ENCODE results near the gene AHRR. TPM values are rescaled to one million over a fixed set of nuclear protein-coding genes. Genes with fewer than 3 reads are reported as not detected.
A peak's percentile ranks its signal among the peaks of the same experiment; 100 is the strongest.

Gene AHRR
- total RNA-seq, 1 donor from 2014 or later = 6.1 TPM

DNA sequence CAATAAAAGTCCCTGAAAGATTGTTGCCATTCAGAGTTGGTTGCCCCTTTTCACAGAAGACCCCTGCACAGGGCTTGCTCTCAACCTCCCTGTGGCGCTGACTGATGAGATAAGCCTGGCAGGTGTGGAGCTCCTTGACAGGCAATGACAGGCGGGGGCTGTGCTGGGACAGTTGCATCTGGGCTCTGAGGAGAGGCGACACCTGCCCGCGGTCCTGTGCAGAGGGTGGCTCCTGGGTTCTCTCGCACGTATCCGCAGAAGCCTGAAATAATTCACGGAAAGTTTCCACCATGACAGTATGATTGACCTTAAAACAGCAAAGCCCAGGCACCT is 101.7 kb downstream of the AHRR start:
- H3K4me3 Mint-ChIP-seq = no peak overlapping the region
- no peaks in the 10 kb centered on the region for H3K36me3 Mint-ChIP-seq (ENCODE audit: low read depth)
- peaks cover 1% of the 10 kb centered on the region for H3K27me3 Mint-ChIP-seq
- no peak for ATAC-seq (ENCODE audit: low read depth)
- ChIA-PET POLR2A (no interaction called here), CTCF (no interaction called here)
- no peaks in the 10 kb centered on the region for H3K9me3 Mint-ChIP-seq
- intact Hi-C loops (cut with micrococcal nuclease) = no loop called here
- H3K27ac Mint-ChIP-seq = no peak overlapping the region
- H3K4me1 Mint-ChIP-seq = peaks cover 16% of the 10 kb centered on the region
- no peak for TF ChIP-seq CTCF (IDR thresholded peaks at IDR 0.05)
- DNase-seq = peak; percentile 10

DNA sequence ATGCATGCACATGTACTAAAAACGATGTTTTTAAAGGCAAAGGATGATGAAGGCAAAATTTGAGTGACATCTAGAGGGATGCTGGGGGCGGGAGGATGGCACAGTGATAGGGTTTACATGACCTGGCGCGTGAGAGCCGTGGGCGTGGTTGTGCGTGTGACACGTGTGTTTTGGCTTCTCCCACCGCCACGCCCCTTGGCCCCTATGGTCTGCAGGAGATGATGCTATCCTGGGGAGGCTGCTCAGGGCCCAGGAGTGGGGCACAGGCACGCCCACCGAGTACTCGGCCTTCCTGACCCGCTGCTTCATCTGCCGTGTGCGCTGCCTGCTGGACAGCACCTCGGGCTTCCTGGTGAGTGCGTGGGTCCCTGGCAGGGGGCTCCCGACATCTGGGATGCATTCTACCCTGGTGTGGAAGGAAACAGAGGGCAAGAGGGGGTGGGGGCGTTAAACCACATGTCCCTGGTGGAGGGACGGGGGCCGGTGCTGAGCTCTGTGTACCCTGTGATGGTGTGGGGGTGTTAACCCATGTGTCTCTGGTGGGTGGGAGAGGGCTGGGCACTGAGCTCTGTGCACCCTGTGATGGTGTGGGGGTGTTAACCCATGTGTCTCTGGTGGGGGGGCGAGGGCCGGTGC is 102.2 kb downstream of the AHRR start:
- Mint-ChIP-seq H3K9me3 (no peaks in the 10 kb centered on the region), H3K4me1 (peaks cover 16% of the 10 kb centered on the region), H3K27me3 (no peaks in the 10 kb centered on the region), H3K36me3 (ENCODE audit: low read depth) (no peaks in the 10 kb centered on the region), H3K27ac (no peak overlapping the region), H3K4me3 (no peak overlapping the region)
- intact Hi-C loops (cut with micrococcal nuclease) = loop anchor here (2.0 kb wide), 2 partner anchors 19 to 55 kb away; partner anchors contain the start of gene EXOC3
- TF ChIP-seq CTCF (IDR thresholded peaks at IDR 0.05) = no peak
- POLR2A ChIA-PET = interaction anchor here (0.7 to 1.7 kb wide), 5 partner anchors 20 to 153 kb away, joined by 4 to 8 read pairs (median 5); partner anchors contain the start of gene PDCD6
- DNase-seq (peak; percentile 12), ATAC-seq (ENCODE audit: low read depth) (no peak)
- CTCF ChIA-PET = interaction anchor here (2.7 kb wide), 1 partner anchor 235 kb away, joined by 12 read pairs; no protein-coding TSS in a partner anchor

DNA sequence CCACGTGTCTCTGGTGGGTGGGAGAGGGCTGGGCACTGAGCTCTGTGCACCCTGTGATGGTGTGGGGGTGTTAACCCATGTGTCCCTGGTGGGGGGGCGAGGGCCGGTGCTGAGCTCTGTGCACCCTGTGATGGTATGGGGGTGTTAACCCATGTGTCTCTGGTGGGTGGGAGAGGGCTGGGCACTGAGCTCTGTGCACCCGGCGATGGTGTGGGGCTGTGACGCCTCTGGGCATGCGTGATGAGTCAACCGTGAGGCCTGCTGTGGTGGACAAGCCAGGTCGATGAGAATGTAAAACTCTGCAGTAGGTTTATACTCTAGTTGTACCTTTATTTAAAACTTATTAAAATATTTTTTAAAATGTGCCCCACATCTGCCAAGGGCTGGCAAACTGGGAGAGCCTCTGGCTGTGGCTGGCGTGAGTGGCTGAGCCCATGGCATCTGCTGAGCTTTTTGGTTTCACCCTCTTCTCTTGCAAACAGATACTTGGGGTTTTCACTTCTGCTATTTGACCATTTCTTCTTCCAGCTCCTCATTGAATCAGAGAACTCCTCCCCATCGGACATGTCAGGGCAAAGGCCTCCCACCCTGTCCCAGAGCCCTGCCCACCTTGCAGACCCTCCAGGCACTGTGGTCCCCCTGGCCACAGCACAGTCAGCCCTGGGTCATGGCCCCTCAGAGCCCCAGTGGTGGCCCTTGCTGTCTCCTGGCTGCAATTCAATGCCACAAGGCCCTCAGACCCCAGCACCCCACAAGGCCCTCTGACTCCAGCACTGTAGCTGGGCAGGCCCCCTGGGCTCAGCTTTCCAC is 103.0 kb downstream of the AHRR start:
- TF ChIP-seq CTCF (IDR thresholded peaks at IDR 0.05) = no peak
- ChIA-PET CTCF (interaction anchor here (2.2 to 2.7 kb wide), 2 partner anchors 107 to 236 kb away, joined by 12 to 34 read pairs; no protein-coding TSS in a partner anchor), POLR2A (interaction anchor here (0.6 to 1.7 kb wide), 8 partner anchors 21 to 153 kb away, joined by 3 to 8 read pairs (median 4); partner anchors contain the start of gene PDCD6)
- Mint-ChIP-seq H3K27ac (peak overlapping the region; percentile 37), H3K36me3 (ENCODE audit: low read depth) (no peaks in the 10 kb centered on the region), H3K4me1 (peaks cover 16% of the 10 kb centered on the region), H3K27me3 (peaks cover 3% of the 10 kb centered on the region), H3K4me3 (no peak overlapping the region), H3K9me3 (no peaks in the 10 kb centered on the region)
- peak; percentile 80 for ATAC-seq (ENCODE audit: low read depth)
- DNase-seq = peak; percentile 17
- intact Hi-C loops (cut with micrococcal nuclease) = loop anchor here (1.0 to 2.0 kb wide), 3 partner anchors 18 to 107 kb away; partner anchors contain the start of gene EXOC3

GRCh38 chr5:425714-426113 is 104.2 kb downstream of the AHRR start:
- H3K4me3 Mint-ChIP-seq = no peak overlapping the region
- H3K9me3 Mint-ChIP-seq = no peaks in the 10 kb centered on the region
- DNase-seq (no peak), ATAC-seq (ENCODE audit: low read depth) (no peak)
- H3K36me3 Mint-ChIP-seq (ENCODE audit: low read depth) = no peaks in the 10 kb centered on the region
- H3K4me1 Mint-ChIP-seq = peaks cover 16% of the 10 kb centered on the region
- H3K27ac Mint-ChIP-seq = no peak overlapping the region
- no peak for TF ChIP-seq CTCF (IDR thresholded peaks at IDR 0.05)
- peaks cover 6% of the 10 kb centered on the region for H3K27me3 Mint-ChIP-seq
- CTCF ChIA-PET = interaction anchor here (2.2 to 2.7 kb wide), 2 partner anchors 108 to 237 kb away, joined by 12 to 34 read pairs; no protein-coding TSS in a partner anchor
- intact Hi-C loops (cut with micrococcal nuclease) = loop anchor here (1.0 to 2.0 kb wide), 3 partner anchors 17 to 108 kb away; partner anchors contain the start of gene EXOC3
- POLR2A ChIA-PET = interaction anchor here (1.0 to 1.7 kb wide), 3 partner anchors 104 to 155 kb away, joined by 3 to 5 read pairs (median 4); partner anchors contain the start of genes AHRR and PDCD6

Data from activated B cell treated with CpG ODN at 0.5 μM for 24 hours (primary cell).